ENCODE measurements around the gene ZCCHC9. TPM values are rescaled to one million over a fixed set of nuclear protein-coding genes. Genes with fewer than 3 reads are reported as not detected.

Gene ZCCHC9
- total RNA-seq, 1 experiment from 2014 or later: 32.2 TPM

DNA sequence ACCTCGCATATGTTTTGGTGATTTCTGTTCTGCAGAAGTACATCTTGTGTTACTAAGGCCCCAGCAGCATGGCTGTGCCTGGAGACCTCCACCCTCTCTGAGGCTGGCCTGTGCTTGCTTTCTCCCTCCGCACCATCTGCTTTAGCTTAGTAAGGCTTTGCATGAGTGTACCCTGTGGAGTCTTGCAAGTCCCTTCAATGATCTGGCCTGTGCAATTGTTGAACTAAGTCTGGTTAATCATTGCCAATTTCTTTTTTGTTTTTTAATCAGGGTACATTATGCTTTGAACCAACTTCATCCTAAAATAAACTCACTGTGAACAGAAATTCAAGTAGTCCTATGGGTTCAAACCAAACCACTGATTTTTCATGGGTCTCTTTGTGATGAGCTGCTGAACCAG, 60.2 kb downstream of the ZCCHC9 start:
- no peaks in the 10 kb centered on the region for H3K79me1 ChIP-seq (ENCODE audit: insufficient read depth, low read depth, low read length, poor library complexity, severe bottlenecking)
- H3K23ac ChIP-seq (ENCODE audit: insufficient read length, low read depth, low read length): no peak overlapping the region
- H3K9me3 ChIP-seq (ENCODE audit: control insufficient read depth, low read depth, low read length): no peaks in the 10 kb centered on the region
- Mint-ChIP-seq H3K4me1 (peaks cover 8 to 11% of the 10 kb centered on the region in 2 experiments), H3K27ac (no peak overlapping the region), H3K9me3 (no peaks in the 10 kb centered on the region), H3K4me3 (no peak overlapping the region), H3K27me3 (ENCODE audit: low read depth) (no peaks in the 10 kb centered on the region; the same call in 1 of the 2 replicates), H3K36me3 (ENCODE audit: insufficient read depth in 1 of 3, low read depth in 3 of 3) (no peaks in the 10 kb centered on the region)
- H3K4me2 ChIP-seq (ENCODE audit: insufficient read depth, insufficient read length, low read length): no peak overlapping the region
- H3K4me1 ChIP-seq (ENCODE audit: insufficient read depth, low read length): no peaks in the 10 kb centered on the region
- H2AFZ ChIP-seq (ENCODE audit: low read length): no peak overlapping the region
- TF ChIP-seq, protein P1, sequence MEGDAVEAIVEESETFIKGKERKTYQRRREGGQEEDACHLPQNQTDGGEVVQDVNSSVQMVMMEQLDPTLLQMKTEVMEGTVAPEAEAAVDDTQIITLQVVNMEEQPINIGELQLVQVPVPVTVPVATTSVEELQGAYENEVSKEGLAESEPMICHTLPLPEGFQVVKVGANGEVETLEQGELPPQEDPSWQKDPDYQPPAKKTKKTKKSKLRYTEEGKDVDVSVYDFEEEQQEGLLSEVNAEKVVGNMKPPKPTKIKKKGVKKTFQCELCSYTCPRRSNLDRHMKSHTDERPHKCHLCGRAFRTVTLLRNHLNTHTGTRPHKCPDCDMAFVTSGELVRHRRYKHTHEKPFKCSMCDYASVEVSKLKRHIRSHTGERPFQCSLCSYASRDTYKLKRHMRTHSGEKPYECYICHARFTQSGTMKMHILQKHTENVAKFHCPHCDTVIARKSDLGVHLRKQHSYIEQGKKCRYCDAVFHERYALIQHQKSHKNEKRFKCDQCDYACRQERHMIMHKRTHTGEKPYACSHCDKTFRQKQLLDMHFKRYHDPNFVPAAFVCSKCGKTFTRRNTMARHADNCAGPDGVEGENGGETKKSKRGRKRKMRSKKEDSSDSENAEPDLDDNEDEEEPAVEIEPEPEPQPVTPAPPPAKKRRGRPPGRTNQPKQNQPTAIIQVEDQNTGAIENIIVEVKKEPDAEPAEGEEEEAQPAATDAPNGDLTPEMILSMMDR (conservative IDR thresholded peaks at IDR 0.05): no peak
- no peak overlapping the region for H2BK5ac ChIP-seq (ENCODE audit: insufficient read length, low read length)
- H4K91ac ChIP-seq (ENCODE audit: insufficient read length, low read depth, low read length): no peak overlapping the region
- no peak overlapping the region for H3K27ac ChIP-seq (ENCODE audit: insufficient read length, low read depth, low read length)
- H2BK12ac ChIP-seq (ENCODE audit: insufficient read length, low read depth, low read length): no peak overlapping the region
- no peak overlapping the region for H3K18ac ChIP-seq (ENCODE audit: insufficient read length, low read depth, low read length)
- no peak overlapping the region for H4K8ac ChIP-seq (replicated peaks; ENCODE audit: insufficient read length, low read depth, low read length)
- no peaks in the 10 kb centered on the region for H3K27me3 ChIP-seq (ENCODE audit: insufficient read depth, low read length)
- no peak overlapping the region for H2AK5ac ChIP-seq (ENCODE audit: insufficient read length, low read length)
- H3K14ac ChIP-seq (ENCODE audit: insufficient read depth, low read length): no peak overlapping the region
- WGBS (ENCODE audit: extremely low coverage, insufficient read length, low lambda C conversion rate): no CpG with 5 or more reads among the region's 2 CpGs
- no peak overlapping the region for H2BK20ac ChIP-seq (ENCODE audit: low read depth, low read length, poor library complexity, severe bottlenecking)
- H2BK120ac ChIP-seq (ENCODE audit: low read depth, low read length, poor library complexity, severe bottlenecking): no peak overlapping the region
- H3K79me2 ChIP-seq (ENCODE audit: insufficient read depth, low read length): no peaks in the 10 kb centered on the region
- H3T11ph ChIP-seq (ENCODE audit: low read length): no peak overlapping the region
- no peak overlapping the region for H4K5ac ChIP-seq (ENCODE audit: insufficient read length, low read depth, low read length)
- no peak overlapping the region for H3K4ac ChIP-seq (ENCODE audit: low read depth, low read length)
- no peak overlapping the region for H2BK15ac ChIP-seq (ENCODE audit: low read depth, low read length)
- no peak overlapping the region for H3K9ac ChIP-seq (ENCODE audit: extremely low read depth, insufficient read length, low read length)
- no peak for DNase-seq
- H3K56ac ChIP-seq (ENCODE audit: insufficient read length, low read depth, low read length): no peak overlapping the region
- no peaks in the 10 kb centered on the region for H3K23me2 ChIP-seq (ENCODE audit: insufficient read length, low read depth, low read length, poor library complexity, severe bottlenecking)
- H4K20me1 ChIP-seq (ENCODE audit: control insufficient read depth, insufficient read depth, insufficient read length): no peaks in the 10 kb centered on the region

Other genes with a start within 250 kb of the ZCCHC9 start
- 1.5 and 1.8 TPM in 2 replicates for gene CKMT2, start 68.3 kb upstream of the ZCCHC9 start, total RNA-seq (2021)
- not detected in 2 replicates for gene ACOT12, start 92.5 kb downstream of the ZCCHC9 start, total RNA-seq (2021)

All from H9 (cell line).